Measurements from ENCODE around the gene CABP1. TPM values are rescaled to one million over a fixed set of nuclear protein-coding genes. Genes with fewer than 3 reads are reported as not detected.

Gene CABP1
- total and polyA plus RNA-seq, 2 donors (not counting 3 experiments of a cell fraction or from before 2014, with no cell fraction given): 0.07 to 0.31 TPM

- no peaks in the 10 kb centered on the region for H3K27me3 ChIP-seq (ENCODE audit: control insufficient read depth in 2 of 2, insufficient read depth in 2 of 2, low read length in 2 of 2)
Measured at GRCh38 chr12:120698665-120699064, 58.2 kb downstream of the CABP1 start.

GRCh38 chr12:120699553-120699952 is 59.1 kb downstream of the CABP1 start:
- Histone ChIP-seq H3K27ac (ENCODE audit: insufficient read depth, low read depth, low read length) (no peak overlapping the region), H3K4me2 (ENCODE audit: insufficient read depth, low read length) (peak overlapping the region; percentile 49), H4K20me1 (replicated peaks; ENCODE audit: control insufficient read depth, extremely low read depth, insufficient read depth, low read length) (no peaks in the 10 kb centered on the region), H3K9me3 (replicated peaks; ENCODE audit: control insufficient read depth, insufficient read depth, low read length) (no peaks in the 10 kb centered on the region), H3K4me3 (replicated peaks in 1 of 3; ENCODE audit: insufficient read depth in 1 of 3, low read depth in 1 of 3, low read length in 3 of 3) (no peak overlapping the region), H3K36me3 (ENCODE audit: control insufficient read depth in 2 of 2, extremely low read depth in 1 of 2, insufficient read depth in 2 of 2, low read length in 2 of 2) (peaks cover 27 to 41% of the 10 kb centered on the region in 2 experiments), H3K9me1 (replicated peaks; ENCODE audit: control insufficient read depth, extremely low read depth, insufficient read depth, low read length) (no peaks in the 10 kb centered on the region), H2AFZ (ENCODE audit: low read depth, low read length) (no peak overlapping the region), H3K27me3 (ENCODE audit: control insufficient read depth in 2 of 2, insufficient read depth in 2 of 2, low read length in 2 of 2) (no peaks in the 10 kb centered on the region), H3K4me1 (ENCODE audit: control insufficient read depth, extremely low read depth, insufficient read depth, low read length) (peaks cover 17% of the 10 kb centered on the region), H3K79me2 (ENCODE audit: control insufficient read depth, insufficient read depth, low read length) (no peaks in the 10 kb centered on the region), H3K9ac (replicated peaks; ENCODE audit: extremely low read depth, insufficient read depth, low read length) (no peak overlapping the region)
- no TSS peak for BruUV-seq (replicated peaks)
- ChIA-PET CTCF (interaction anchor here (1.8 to 3.3 kb wide), 3 partner anchors 8 to 11 kb away, joined by 6 to 17 read pairs (median 6); partner anchors contain the start of gene UNC119B), POLR2A (no interaction called here)
- FAIRE-seq: no peak
- TF ChIP-seq POLR2A (IDR thresholded peaks at IDR 0.05; ENCODE audit: low read depth, low read length) (no peak), GATA2 (IDR thresholded peaks at IDR 0.05; ENCODE audit: insufficient read depth, insufficient read length, low read depth, low read length) (no peak)
- dilution Hi-C loops (cut with MboI; ENCODE audit: extremely low pct_ligation_motif_present, low sequenced_read_pairs) (no loop called here), intact Hi-C loops (cut with micrococcal nuclease) (no loop called here)
- DNase-seq (ENCODE audit: low read depth, low spot score): no peak

More at GRCh38 chr12:120698665-120699064, 58.2 kb downstream of the CABP1 start:
- Histone ChIP-seq H3K4me2 (ENCODE audit: insufficient read depth, low read length) (peak overlapping the region; percentile 49), H4K20me1 (replicated peaks; ENCODE audit: control insufficient read depth, extremely low read depth, insufficient read depth, low read length) (no peaks in the 10 kb centered on the region), H3K27ac (ENCODE audit: insufficient read depth, low read depth, low read length) (peak overlapping the region; percentile 66), H3K4me1 (ENCODE audit: control insufficient read depth, extremely low read depth, insufficient read depth, low read length) (peaks cover 17% of the 10 kb centered on the region), H3K9me3 (replicated peaks; ENCODE audit: control insufficient read depth, insufficient read depth, low read length) (no peaks in the 10 kb centered on the region), H3K9me1 (replicated peaks; ENCODE audit: control insufficient read depth, extremely low read depth, insufficient read depth, low read length) (no peaks in the 10 kb centered on the region), H3K9ac (replicated peaks; ENCODE audit: extremely low read depth, insufficient read depth, low read length) (no peak overlapping the region), H3K79me2 (ENCODE audit: control insufficient read depth, insufficient read depth, low read length) (no peaks in the 10 kb centered on the region), H3K4me3 (replicated peaks in 1 of 3; ENCODE audit: insufficient read depth in 1 of 3, low read depth in 1 of 3, low read length in 3 of 3) (no peak overlapping the region), H3K36me3 (ENCODE audit: control insufficient read depth in 2 of 2, extremely low read depth in 1 of 2, insufficient read depth in 2 of 2, low read length in 2 of 2) (peaks cover 34 to 45% of the 10 kb centered on the region in 2 experiments), H2AFZ (ENCODE audit: low read depth, low read length) (peak overlapping the region; percentile 79)
- DNase-seq (ENCODE audit: low read depth, low spot score) (peak; percentile 71), FAIRE-seq (peak; percentile 85)
- ChIA-PET CTCF (interaction anchor here (0.9 to 3.3 kb wide), 7 partner anchors 9 to 273 kb away, joined by 3 to 17 read pairs (median 6); partner anchors contain the start of gene UNC119B), POLR2A (interaction anchor here (1.0 kb wide), 1 partner anchor 12 kb away, joined by 3 read pairs; the partner anchor contains the start of gene MLEC)
- peak; percentile 13 for TF ChIP-seq POLR2AphosphoS5 (IDR thresholded peaks at IDR 0.05; ENCODE audit: insufficient read depth, low read depth, low read length)
- TF ChIP-seq FOS (IDR thresholded peaks at IDR 0.05; ENCODE audit: borderline replicate concordance, insufficient read depth, low read length): peak; percentile 61
- TF ChIP-seq MYC (IDR thresholded peaks at IDR 0.05; ENCODE audit: low read depth, low read length): no peak
- dilution Hi-C loops (cut with MboI; ENCODE audit: extremely low pct_ligation_motif_present, low sequenced_read_pairs) (no loop called here), intact Hi-C loops (cut with micrococcal nuclease) (no loop called here)
- no TSS peak for BruUV-seq (replicated peaks)

Measured in endothelial cell of umbilical vein (primary cell).